HEK293 (cell line): ENCODE measurements around the gene PKNOX1.

ENCODE experiments used
- CTCF ChIA-PET: fragments of 350-600 bp; formaldehyde crosslinking; extraction: SDS; loops from one replicate; lab custom pipeline; 2021; ENCODE audit warnings: antibody characterized with exemption; lab: Yijun Ruan, JAX
- POLR2A ChIA-PET: fragments of 300-600 bp; formaldehyde crosslinking; extraction: SDS; loops from one replicate; lab custom pipeline; 2020; ENCODE audit warnings: antibody characterized with exemption, inconsistent platforms; lab: Yijun Ruan, JAX
- H3K27ac ChIP-seq: fragments of 200-500 bp; sonication (Bioruptor generic); 2 replicates; pipeline ENCODE4 v1.5.1; 2014; ENCODE audit warnings: low read depth, low read length, control low read depth, inconsistent platforms; ENCODE audit errors: extremely low read depth
- H3K36me3 ChIP-seq, 2 experiments: fragments of 200-500 bp in 1 of 2; sonication (Bioruptor generic) in 1 of 2; 1 replicate in 1 of 2; 2 replicates in 1 of 2; pipeline ENCODE4 v1.5.1; 2014 to 2017; ENCODE audit warnings: inconsistent platforms in 2 of 2, low read length in 2 of 2; ENCODE audit not compliant: control insufficient read depth in 2 of 2, insufficient read depth in 1 of 2
- H3K4me1 ChIP-seq: fragments of 200-500 bp; sonication (Bioruptor generic); 2 replicates; pipeline ENCODE4 v1.5.1; 2014; ENCODE audit warnings: mild to moderate bottlenecking, low read length, inconsistent platforms; ENCODE audit not compliant: control insufficient read depth, insufficient read depth
- H3K4me3 ChIP-seq: 2 replicates; pipeline ENCODE4 v1.5.1; 2011; ENCODE audit warnings: low read depth, mild to moderate bottlenecking, control low read depth, low read length, moderate library complexity
- H3K9me3 ChIP-seq: fragments of 200-500 bp; sonication (Bioruptor generic); 2 replicates; pipeline ENCODE4 v1.5.1; 2014; ENCODE audit warnings: low read depth, low read length, inconsistent platforms; ENCODE audit not compliant: control insufficient read depth, insufficient read depth
- KLF8 ChIP-seq: fragments of 450-650 bp; formaldehyde crosslinking; IDR thresholded peaks from 2 replicates; pipeline ENCODE4 v1.5.1; 2016; ENCODE audit warnings: missing biosample characterization, missing genetic modification characterization
- PRDM10 ChIP-seq: fragments of 450-650 bp; formaldehyde crosslinking; IDR thresholded peaks from 2 replicates; pipeline ENCODE4 v1.5.1; 2016; ENCODE audit warnings: missing biosample characterization, missing genetic modification characterization
- PRDM4 ChIP-seq: fragments of 450-650 bp; formaldehyde crosslinking; IDR thresholded peaks from 2 replicates; pipeline ENCODE4 v1.5.1; 2017; ENCODE audit warnings: missing biosample characterization, missing genetic modification characterization
- SCRT1 ChIP-seq: fragments of 450-650 bp; formaldehyde crosslinking; IDR thresholded peaks from 2 replicates; pipeline ENCODE4 v1.5.1; 2016; ENCODE audit warnings: missing biosample characterization, missing genetic modification characterization, borderline replicate concordance
- SCRT2 ChIP-seq: fragments of 450-650 bp; formaldehyde crosslinking; IDR thresholded peaks from 2 replicates; pipeline ENCODE4 v1.5.1; 2016; ENCODE audit warnings: missing biosample characterization, missing genetic modification characterization
- WT1 ChIP-seq: fragments of 450-650 bp; formaldehyde crosslinking; IDR thresholded peaks from 2 replicates; pipeline ENCODE4 v1.5.1; 2016; ENCODE audit warnings: missing biosample characterization, missing genetic modification characterization
- ZFP37 ChIP-seq: fragments of 450-650 bp; formaldehyde crosslinking; IDR thresholded peaks from 2 replicates; pipeline ENCODE4 v1.5.1; 2016; ENCODE audit warnings: missing biosample characterization, missing genetic modification characterization
- ZFP41 ChIP-seq: fragments of 450-650 bp; formaldehyde crosslinking; IDR thresholded peaks from 2 replicates; pipeline ENCODE4 v1.5.1; 2016; ENCODE audit warnings: missing biosample characterization, missing genetic modification characterization, borderline replicate concordance
- ZNF121 ChIP-seq: fragments of 450-650 bp; formaldehyde crosslinking; IDR thresholded peaks from 2 replicates; pipeline ENCODE4 v1.5.1; 2016; ENCODE audit warnings: missing biosample characterization, missing genetic modification characterization
- ZNF26 ChIP-seq: fragments of 450-650 bp; formaldehyde crosslinking; IDR thresholded peaks from 2 replicates; pipeline ENCODE4 v1.5.1; 2016; ENCODE audit warnings: missing biosample characterization, missing genetic modification characterization
- ZNF555 ChIP-seq: fragments of 450-650 bp; formaldehyde crosslinking; conservative IDR thresholded peaks from 2 replicates; pipeline ENCODE4 v1.5.1; 2017; ENCODE audit warnings: missing biosample characterization, mild to moderate bottlenecking, missing genetic modification characterization, inconsistent platforms
- ZNF560 ChIP-seq: fragments of 450-650 bp; formaldehyde crosslinking; IDR thresholded peaks from 2 replicates; pipeline ENCODE4 v1.5.1; 2017; ENCODE audit warnings: missing biosample characterization, missing genetic modification characterization, borderline replicate concordance
- ZNF626 ChIP-seq: fragments of 450-650 bp; sonication (Bioruptor Pico); formaldehyde crosslinking; IDR thresholded peaks from 2 replicates; pipeline ENCODE4 v1.5.1; 2018; ENCODE audit warnings: missing biosample characterization, missing genetic modification characterization, inconsistent platforms
- ZNF660 ChIP-seq: fragments of 450-650 bp; IDR thresholded peaks from 2 replicates; pipeline ENCODE4 v1.5.1; 2018; ENCODE audit warnings: missing biosample characterization, mild to moderate bottlenecking, missing genetic modification characterization
- TF ChIP-seq, protein P1 (sequence below): fragments of 450-650 bp; formaldehyde crosslinking; IDR thresholded peaks from 2 replicates; pipeline ENCODE4 v1.5.1; 2016; ENCODE audit warnings: missing biosample characterization, missing genetic modification characterization

Gene PKNOX1

GRCh38 chr21:42975886-42976608 lies 1.7 kb downstream of the PKNOX1 start (continued):
- TF ChIP-seq ZNF560 (tag by site-specific recombination) (no peak), PRDM4 (tag by site-specific recombination) (no peak)

GRCh38 chr21:42980312-42981213 lies 6.2 kb downstream of the PKNOX1 start:
- TF ChIP-seq ZFP41 (tag by site-specific recombination), result no peak
- peak; percentile 70 for TF ChIP-seq PRDM4 (tag by site-specific recombination)
- TF ChIP-seq ZNF121, result 0 out of 2 replicates have a peak, but pooled peaks have one; percentile 38
- peak; percentile 94 for TF ChIP-seq PRDM10 (tag by site-specific recombination)
- TF ChIP-seq SCRT2 (tag by site-specific recombination), result peak; percentile 92
- TF ChIP-seq SCRT1 (tag by site-specific recombination), result peak; percentile 47; the same call in 1 of the 2 replicates
- Histone ChIP-seq H3K4me1 (no peaks in the 10 kb centered on the region; the same call in 1 of the 2 replicates), H3K36me3 (no peaks in the 10 kb centered on the region; a peak in 1 of 3 replicates), H3K27ac (no peak overlapping the region; the same call in 1 of the 2 replicates), H3K9me3 (no peaks in the 10 kb centered on the region), H3K4me3 (no peak overlapping the region)
- CTCF ChIA-PET, result no interaction called here
- POLR2A ChIA-PET, result interaction anchor here (0.6 to 2.4 kb wide), 2 partner anchors 11 to 45 kb away, joined by 3 to 11 read pairs; no protein-coding TSS in a partner anchor

GRCh38 chr21:42981214-42981523 lies 6.8 kb downstream of the PKNOX1 start:
- Histone ChIP-seq H3K27ac (no peak overlapping the region), H3K4me3 (no peak overlapping the region), H3K9me3 (no peaks in the 10 kb centered on the region), H3K4me1 (no peaks in the 10 kb centered on the region; the same call in 1 of the 2 replicates), H3K36me3 (no peaks in the 10 kb centered on the region; a peak in 1 of 3 replicates)
- no peak for TF ChIP-seq ZFP37 (tag by site-specific recombination)
- no peak for TF ChIP-seq WT1 (tag by site-specific recombination)
- no peak for TF ChIP-seq ZNF26 (tag by site-specific recombination)
- TF ChIP-seq, protein P1, sequence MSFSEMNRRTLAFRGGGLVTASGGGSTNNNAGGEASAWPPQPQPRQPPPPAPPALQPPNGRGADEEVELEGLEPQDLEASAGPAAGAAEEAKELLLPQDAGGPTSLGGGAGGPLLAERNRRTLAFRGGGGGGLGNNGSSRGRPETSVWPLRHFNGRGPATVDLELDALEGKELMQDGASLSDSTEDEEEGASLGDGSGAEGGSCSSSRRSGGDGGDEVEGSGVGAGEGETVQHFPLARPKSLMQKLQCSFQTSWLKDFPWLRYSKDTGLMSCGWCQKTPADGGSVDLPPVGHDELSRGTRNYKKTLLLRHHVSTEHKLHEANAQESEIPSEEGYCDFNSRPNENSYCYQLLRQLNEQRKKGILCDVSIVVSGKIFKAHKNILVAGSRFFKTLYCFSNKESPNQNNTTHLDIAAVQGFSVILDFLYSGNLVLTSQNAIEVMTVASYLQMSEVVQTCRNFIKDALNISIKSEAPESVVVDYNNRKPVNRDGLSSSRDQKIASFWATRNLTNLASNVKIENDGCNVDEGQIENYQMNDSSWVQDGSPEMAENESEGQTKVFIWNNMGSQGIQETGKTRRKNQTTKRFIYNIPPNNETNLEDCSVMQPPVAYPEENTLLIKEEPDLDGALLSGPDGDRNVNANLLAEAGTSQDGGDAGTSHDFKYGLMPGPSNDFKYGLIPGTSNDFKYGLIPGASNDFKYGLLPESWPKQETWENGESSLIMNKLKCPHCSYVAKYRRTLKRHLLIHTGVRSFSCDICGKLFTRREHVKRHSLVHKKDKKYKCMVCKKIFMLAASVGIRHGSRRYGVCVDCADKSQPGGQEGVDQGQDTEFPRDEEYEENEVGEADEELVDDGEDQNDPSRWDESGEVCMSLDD (tag by site-specific recombination), result no peak
- no peak for TF ChIP-seq KLF8 (tag by site-specific recombination)
- TF ChIP-seq ZNF555 (tag by site-specific recombination), result no peak
- TF ChIP-seq ZNF626, result no peak
- TF ChIP-seq ZNF660, result no peak
- ChIA-PET CTCF (no interaction called here), POLR2A (interaction anchor here (2.4 kb wide), 1 partner anchor 11 kb away, joined by 11 read pairs; no protein-coding TSS in a partner anchor)
